GM18873 (cell line): ENCODE results near the gene KIAA1614.
"Not testable (repeated sequence)": the region's sequence is repeated elsewhere in the genome, so short reads cannot be mapped to it uniquely, and the experiment has no call there.

Experiments used
- ATAC-seq: cut with Tn5 transposase; IDR thresholded peaks from one replicate; pipeline ENCODE4 v1.9.1; 2021; ENCODE audit warnings: mild to moderate bottlenecking, moderate library complexity, moderate number of reproducible peaks; ENCODE audit not compliant: unreplicated experiment, low FRiP score

KIAA1614 gene

GRCh38 chr1:180956028-180956640, 43.4 kb downstream of the KIAA1614 start:
- ATAC-seq = no peak

GRCh38 chr1:180959620-180960019, 46.9 kb downstream of the KIAA1614 start:
- not testable (repeated sequence) for ATAC-seq

GRCh38 chr1:180961622-180962021, 48.9 kb downstream of the KIAA1614 start:
- ATAC-seq = no peak

- ATAC-seq = no peak
Observed at GRCh38 chr1:180962178-180962577, 49.5 kb downstream of the KIAA1614 start.

- no peak for ATAC-seq
Observed at GRCh38 chr1:180964056-180964455, 51.4 kb downstream of the KIAA1614 start.

GRCh38 chr1:180964595-180964994, 51.9 kb downstream of the KIAA1614 start:
- no peak for ATAC-seq

GRCh38 chr1:180966312-180966711, 53.6 kb downstream of the KIAA1614 start:
- no peak for ATAC-seq

- no peak for ATAC-seq
Observed at GRCh38 chr1:180966744-180967536, 54.2 kb downstream of the KIAA1614 start.

- no peak for ATAC-seq
Observed at GRCh38 chr1:180967558-180967957, 54.9 kb downstream of the KIAA1614 start.

GRCh38 chr1:180968834-180969233, 56.1 kb downstream of the KIAA1614 start:
- not testable (repeated sequence) for ATAC-seq

- ATAC-seq = no peak
Observed at GRCh38 chr1:180969434-180969833, 56.7 kb downstream of the KIAA1614 start.

- ATAC-seq = no peak
Observed at GRCh38 chr1:180970333-180971079, 57.8 kb downstream of the KIAA1614 start.

GRCh38 chr1:180971273-180971997, 58.7 kb downstream of the KIAA1614 start:
- ATAC-seq = no peak

- ATAC-seq = no peak
Observed at GRCh38 chr1:180973369-180973768, 60.7 kb downstream of the KIAA1614 start.

GRCh38 chr1:180974236-180974635, 61.5 kb downstream of the KIAA1614 start:
- no peak for ATAC-seq

GRCh38 chr1:180975551-180975950, 62.9 kb downstream of the KIAA1614 start:
- ATAC-seq = no peak

GRCh38 chr1:180976191-180976590, 63.5 kb downstream of the KIAA1614 start:
- ATAC-seq = no peak

GRCh38 chr1:180976732-180977357, 64.1 kb downstream of the KIAA1614 start:
- no peak for ATAC-seq

- ATAC-seq = no peak
Observed at GRCh38 chr1:180981596-180982387, 69.1 kb downstream of the KIAA1614 start.
